Stimulated activated CD4-positive, alpha-beta T cell treated with anti-CD3 and anti-CD28 coated beads, Interleukin-12 subunit alpha, Interleukin-12 subunit beta, amount 100 ng/mL, for 4 hours (primary cell): ENCODE results near the gene SPRYD7.
"Not testable (repeated sequence)": the region's sequence is repeated elsewhere in the genome, so short reads cannot be mapped to it uniquely, and the experiment has no call there.

Experiments used
- DNase-seq: peaks from one replicate; pipeline ENCODE4 v3.0.0-alpha.2; 2020

Gene SPRYD7, protein sequence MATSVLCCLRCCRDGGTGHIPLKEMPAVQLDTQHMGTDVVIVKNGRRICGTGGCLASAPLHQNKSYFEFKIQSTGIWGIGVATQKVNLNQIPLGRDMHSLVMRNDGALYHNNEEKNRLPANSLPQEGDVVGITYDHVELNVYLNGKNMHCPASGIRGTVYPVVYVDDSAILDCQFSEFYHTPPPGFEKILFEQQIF

GRCh38 chr13:49936075-49936967 is at the start of gene SPRYD7:
Gene SPRYD7, minus strand, starts transcription at chr13:49936340. Its CDS starts 105 bp downstream, at chr13:49936235.
- DNase-seq = peak; percentile 97

- no peak for DNase-seq
These were observed 49.0 kb upstream of the SPRYD7 start for GRCh38 chr13:49985129-49985528.

DNA sequence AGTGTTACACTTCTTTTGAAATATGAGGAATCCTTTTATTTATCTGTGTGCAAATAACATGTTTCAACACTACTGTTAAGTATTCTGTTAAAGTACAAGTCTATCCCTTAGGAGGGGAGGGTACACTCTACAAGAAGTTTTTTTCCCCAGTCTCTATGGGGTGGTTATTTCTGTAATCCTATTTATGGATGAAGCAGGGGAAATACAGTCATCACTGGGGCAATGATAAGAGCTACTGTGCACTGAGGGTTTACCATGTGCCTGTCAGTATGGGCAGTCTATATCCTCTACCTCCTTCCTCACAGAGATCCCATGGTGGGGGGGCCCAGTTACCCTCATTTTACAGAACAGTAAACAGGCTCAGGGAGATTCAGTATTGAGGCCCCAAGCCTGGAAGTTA is 44.1 kb upstream of the SPRYD7 start:
- DNase-seq = no peak

DNA sequence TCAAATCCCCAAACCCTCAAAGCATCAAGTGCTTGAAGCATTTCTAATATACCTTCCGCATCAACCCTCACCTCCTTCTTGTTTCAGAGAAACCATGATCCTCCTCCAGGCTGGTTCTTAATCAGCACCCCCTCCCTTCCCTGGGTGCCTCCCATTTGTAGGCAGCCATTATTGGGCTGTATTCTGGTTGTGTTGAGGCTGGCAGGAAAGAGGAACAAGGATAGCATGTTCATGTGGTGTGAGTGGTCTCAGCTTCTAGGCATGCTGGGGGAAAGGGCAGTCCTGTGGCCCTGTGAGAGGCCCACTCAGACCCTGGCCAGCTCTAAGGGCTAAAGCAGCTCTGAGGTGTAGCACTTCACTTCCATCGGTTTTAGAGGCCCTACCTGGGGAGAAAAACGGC is 41.9 kb upstream of the SPRYD7 start:
- DNase-seq = no peak

GRCh38 chr13:49976314-49977258 is 40.4 kb upstream of the SPRYD7 start:
- peak; percentile 74 for DNase-seq

DNA sequence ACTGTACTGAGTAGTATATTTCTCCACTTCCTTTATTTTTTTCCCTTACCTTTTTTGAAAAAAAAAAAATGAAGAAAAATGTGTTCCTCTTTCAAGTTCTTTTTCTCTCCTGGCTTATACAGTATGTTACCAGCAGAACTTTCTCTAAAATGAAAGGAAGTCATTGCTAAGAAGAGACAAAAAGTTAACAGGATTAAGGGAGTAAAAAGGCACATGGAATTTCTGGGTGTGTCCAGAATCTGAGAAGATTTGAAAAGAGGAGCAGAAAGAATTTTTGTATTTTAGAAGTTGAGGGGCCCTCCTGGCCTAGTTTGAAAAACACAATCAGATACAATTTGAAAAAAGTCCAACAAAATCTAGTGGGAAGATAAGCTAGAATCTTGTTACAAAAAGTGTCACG is 39.7 kb upstream of the SPRYD7 start:
- DNase-seq = no peak

- no peak for DNase-seq
These were observed 36.6 kb upstream of the SPRYD7 start for GRCh38 chr13:49972709-49973108.

DNA sequence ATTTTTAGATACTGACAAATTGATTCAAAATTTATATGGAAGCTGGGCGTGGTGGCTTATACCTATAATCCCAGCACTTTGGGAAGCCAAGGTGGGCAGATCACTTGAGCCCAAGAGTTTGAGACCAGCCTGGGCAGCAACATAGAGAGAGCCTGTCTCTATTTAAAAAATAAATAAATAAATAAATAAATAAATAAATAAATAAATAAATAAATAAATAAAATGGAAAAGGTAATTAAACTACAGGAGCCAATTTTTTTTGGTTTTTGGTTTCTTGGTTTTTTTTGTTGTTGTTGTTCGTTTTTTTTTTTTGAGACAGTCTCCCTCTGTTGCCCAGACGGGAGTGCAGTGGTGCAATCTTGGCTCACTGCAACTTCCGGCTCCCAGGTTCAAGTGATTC is 31.3 kb upstream of the SPRYD7 start:
- no peak for DNase-seq

- DNase-seq = no peak
These were observed 22.2 kb upstream of the SPRYD7 start for GRCh38 chr13:49958321-49958720.

DNA sequence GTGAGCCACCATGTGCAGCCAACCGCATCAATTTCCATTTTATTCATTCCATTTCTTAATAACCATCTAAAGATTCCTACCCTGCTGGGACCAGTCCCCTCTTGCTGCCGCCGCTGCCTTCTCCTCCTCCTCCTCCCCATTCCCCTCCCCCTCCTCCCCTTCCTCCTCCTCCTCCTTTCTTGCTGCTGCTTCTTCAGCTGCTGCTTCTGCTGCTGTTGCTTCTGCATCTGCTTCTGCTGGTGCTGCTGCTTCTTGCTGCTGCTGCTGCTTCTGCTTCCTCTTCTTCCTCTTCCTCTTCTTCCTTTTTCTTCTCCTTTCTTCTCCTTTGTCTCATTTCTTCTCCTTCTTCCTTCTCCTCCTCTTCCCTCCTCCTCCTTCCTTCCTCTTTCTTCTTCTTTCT is 20.0 kb upstream of the SPRYD7 start:
- no peak for DNase-seq

GRCh38 chr13:49954674-49955455 is 18.7 kb upstream of the SPRYD7 start:
- DNase-seq = no peak

- DNase-seq = no peak
These were observed 17.4 kb upstream of the SPRYD7 start for GRCh38 chr13:49953560-49953959.

DNA sequence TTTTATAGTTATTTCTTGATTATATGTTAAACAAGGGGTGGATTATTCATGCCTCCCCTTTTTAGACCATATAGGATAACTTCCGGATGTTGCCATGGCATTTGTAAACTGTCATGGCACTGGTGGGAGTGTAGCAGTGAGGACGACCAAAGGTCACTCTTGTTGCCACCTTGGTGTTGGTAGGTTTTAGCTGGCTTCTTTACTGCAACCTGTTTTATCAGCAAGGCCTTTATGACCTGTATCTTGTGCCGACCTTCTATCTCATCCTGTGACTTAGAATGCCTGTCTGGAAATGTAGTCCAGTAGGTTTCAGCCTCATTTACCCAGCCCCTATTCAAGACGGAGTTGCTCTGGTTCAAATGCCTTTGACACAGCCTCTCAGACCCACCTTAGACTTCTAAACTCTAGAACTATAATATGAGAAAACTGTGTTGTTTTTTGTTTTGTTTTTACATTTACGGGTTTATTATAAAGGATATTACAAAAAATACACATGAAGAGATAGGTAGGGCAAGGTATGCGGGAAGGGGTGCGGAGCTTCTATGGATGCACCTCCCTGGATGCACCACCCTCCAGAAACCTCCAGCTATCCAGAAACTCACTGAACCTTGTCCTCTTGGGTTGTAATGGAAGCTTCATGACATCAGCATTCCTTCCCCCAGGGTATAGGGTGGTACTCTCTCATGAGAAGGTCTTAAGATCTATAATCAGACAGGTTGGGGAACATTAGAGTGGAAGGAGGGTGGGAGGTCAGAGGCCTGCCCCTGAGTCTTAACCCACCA is 15.8 kb upstream of the SPRYD7 start:
- DNase-seq = no peak

DNA sequence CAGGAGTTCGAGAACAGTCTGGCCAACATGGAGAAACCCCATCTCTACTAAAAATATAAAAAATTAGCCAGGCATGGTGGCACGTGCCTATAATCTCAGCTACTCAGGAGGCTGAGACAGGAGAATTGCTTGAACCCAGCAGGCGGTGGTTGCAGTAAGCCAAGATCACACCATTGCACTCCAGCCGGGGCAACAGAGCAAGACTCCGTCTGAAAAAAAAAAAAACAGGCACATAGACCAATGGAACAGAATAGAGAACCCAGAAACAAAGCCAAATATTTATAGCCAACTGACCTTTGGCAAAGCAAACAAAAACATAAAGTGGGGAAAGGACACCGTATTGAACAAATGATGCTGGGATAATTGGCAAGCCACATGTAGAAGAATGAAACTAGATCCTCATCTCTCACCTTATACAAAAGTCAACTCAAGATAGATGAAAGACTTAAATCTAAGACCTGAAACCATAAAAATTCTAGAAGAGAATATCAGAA is 12.7 kb upstream of the SPRYD7 start:
- DNase-seq = not testable (repeated sequence)

DNA sequence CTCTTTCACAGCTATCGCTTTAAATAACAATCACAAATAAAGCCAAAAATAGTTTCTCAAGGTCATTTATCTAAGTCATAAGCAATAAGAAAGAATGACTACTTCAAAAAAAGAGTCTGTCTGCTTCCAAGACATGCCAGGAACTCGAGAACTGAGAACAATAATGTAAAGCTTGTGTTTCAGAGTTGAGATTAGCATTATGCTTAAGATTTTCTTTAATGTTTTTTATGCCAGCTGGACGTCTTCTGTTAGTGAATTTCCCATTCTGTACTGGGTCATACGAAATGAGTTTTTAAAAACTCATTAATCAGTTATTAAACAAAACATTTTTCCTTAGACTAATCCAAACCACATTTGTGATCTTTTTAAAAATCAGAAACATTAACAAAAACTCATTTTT is 3.2 kb upstream of the SPRYD7 start:
- DNase-seq = no peak

DNA sequence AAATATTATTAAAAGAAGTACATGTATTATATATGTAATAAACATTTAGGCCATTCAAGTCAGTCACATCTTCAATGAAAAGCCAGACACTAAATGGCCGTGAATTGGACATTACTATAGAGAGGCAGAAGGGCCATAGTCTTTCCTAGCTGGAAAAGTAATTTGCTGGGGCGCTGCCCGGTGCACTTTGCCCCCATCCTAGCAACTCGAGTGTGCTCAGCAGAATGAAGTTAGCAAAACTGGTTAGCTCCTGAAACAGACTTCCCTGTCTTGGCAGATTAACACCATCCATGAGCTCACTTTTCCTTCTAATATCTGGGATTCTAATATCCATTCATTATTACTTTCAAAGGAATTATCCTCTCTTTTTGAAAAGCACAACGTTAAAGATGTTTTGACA is 2.8 kb upstream of the SPRYD7 start:
- no peak for DNase-seq

- no peak for DNase-seq
These were observed 2.2 kb upstream of the SPRYD7 start for GRCh38 chr13:49938314-49938713.

GRCh38 chr13:49936968-49937273 is 781 bp upstream of the SPRYD7 start:
- DNase-seq = no peak

DNA sequence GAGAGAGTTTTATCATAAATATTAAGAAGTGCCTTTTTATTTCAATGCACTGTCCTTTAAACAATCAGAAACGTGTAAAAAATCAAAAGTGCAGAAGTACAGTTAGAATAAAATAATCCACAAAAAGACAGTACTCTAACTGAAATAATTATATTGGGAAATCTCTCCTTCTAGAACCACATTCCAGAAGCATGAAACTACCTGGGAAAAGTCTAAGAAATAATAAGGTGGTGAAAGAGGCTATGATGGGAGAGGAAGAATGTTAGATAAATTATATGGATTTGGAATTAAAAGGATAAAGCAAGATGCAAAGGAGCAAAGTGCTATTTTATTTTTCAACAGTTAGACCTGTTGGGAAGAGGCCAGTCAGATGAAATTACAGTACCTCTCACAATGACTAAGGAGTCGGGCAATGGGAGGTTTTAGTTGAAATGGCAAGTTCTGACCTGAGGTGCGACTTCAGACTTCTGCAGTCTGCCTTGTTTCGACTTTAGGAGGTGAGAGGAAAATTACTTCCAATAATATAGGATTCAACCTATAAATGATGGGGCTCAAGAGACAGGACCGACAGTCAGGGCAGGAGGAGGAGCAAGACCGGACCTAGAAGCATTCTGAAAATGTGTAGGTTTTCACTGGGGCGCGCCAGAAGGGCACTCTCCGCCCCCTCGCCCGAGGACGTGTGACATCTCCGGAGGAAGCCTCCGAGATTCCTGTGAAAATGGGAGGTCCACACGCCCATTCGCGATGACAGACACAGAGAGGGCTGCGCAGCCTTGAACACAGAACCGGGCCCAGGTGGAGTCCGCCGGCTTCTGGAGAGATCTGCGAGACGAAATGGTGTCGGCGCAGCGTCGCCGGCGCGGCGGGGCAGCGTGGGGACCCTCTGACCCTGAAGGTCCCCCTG is 717 bp downstream of the SPRYD7 start:
- DNase-seq = peak; percentile 19

DNA sequence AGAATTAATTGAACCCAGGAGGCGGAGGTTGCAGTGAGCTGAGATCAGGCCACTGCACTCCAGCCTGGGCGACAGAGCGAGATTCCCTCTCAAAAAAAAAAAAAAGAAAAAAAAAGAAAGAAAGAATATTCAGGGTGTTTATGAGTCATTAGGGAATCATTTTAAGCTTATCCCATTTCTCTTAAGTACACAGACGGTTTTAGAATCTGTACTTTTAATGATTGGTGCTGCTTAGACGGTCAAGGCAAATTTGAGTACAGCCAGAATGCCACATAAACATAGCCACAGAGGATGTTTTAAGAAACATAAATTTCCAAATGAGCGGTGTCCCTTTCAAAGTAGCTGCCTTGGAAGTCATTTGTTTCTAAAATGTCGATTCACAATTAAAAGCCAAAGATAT is 2.6 kb downstream of the SPRYD7 start:
- no peak for DNase-seq

DNA sequence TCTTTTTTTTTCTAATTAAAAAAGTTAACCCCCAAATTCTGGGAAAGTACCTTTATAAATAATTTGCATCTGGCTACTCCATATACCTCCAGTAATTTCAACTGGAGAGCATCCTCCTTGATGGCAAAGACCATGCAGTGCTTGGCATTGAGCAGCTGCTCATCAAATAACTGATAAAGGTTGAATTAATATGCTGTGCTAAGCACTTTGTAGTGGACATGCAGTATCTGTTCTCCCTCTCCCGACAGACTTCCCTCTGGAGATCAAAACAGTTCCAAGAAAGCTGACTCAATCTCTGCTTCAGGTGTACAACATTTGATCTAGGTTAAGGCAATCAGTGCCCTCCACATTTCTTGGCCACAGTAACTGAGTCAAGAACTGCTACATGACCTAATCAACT is 3.3 kb downstream of the SPRYD7 start:
- no peak for DNase-seq
